HCT116 (cell line): ENCODE results near the gene ARID2.

Experiments used
- EZH2phosphoT487 ChIP-seq: fragments of 200-600 bp; IDR thresholded peaks from 2 replicates; pipeline ENCODE4 v1.6.1; 2018; ENCODE audit warnings: antibody characterized with exemption, borderline replicate concordance
- JUND ChIP-seq: IDR thresholded peaks from 2 replicates; pipeline ENCODE4 v1.6.1; 2012
- POLR2AphosphoS5 ChIP-seq: IDR thresholded peaks from 2 replicates; pipeline ENCODE4 v1.6.1; 2011; ENCODE audit warnings: mild to moderate bottlenecking, low read depth, low read length, moderate library complexity
- RAD21 ChIP-seq: IDR thresholded peaks from 2 replicates; pipeline ENCODE4 v1.6.1; 2012; ENCODE audit warnings: low read depth, mild to moderate bottlenecking
- SIN3A ChIP-seq: IDR thresholded peaks from 2 replicates; pipeline ENCODE4 v1.6.1; 2012; ENCODE audit warnings: low read depth
- TF ChIP-seq, protein P1 (sequence below), 3 experiments: fragments of 200-600 bp in 1 of 3; sonication (generic) in 1 of 3; IDR thresholded peaks in 2 of 3; conservative IDR thresholded peaks in 1 of 3; 2 replicates each; pipeline ENCODE4 v1.5.1; 2012 to 2017; ENCODE audit warnings: low read depth in 2 of 3, low read length in 2 of 3, antibody characterized with exemption in 1 of 3, borderline replicate concordance in 1 of 3, control low read depth in 1 of 3, mild to moderate bottlenecking in 1 of 3, mixed read lengths in 1 of 3, mixed run types in 1 of 3, moderate library complexity in 1 of 3; ENCODE audit not compliant: insufficient read depth in 1 of 3
- TF ChIP-seq, protein P2 (sequence below): IDR thresholded peaks from 2 replicates; pipeline ENCODE4 v1.6.1; 2012

DNA sequence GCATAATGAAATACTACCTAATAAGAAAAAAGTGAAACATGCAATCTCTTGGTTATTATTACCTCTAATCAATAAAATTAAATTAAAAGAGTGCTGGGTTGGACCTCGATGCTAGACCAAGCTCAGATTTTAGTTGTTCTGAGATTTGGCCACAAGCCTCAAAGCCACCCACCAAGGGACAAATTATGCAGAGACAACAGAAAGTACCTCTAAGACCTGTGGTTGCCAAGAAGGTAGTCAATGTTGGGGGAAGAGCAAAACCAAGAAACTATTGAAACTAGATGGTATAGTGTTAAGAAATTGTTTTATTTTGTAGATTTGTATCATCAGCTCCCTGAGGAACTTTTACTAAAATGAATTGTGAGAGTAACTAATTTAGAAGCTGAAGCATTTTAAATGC, 43.8 kb upstream of the ARID2 start:
- TF ChIP-seq, protein P1, sequence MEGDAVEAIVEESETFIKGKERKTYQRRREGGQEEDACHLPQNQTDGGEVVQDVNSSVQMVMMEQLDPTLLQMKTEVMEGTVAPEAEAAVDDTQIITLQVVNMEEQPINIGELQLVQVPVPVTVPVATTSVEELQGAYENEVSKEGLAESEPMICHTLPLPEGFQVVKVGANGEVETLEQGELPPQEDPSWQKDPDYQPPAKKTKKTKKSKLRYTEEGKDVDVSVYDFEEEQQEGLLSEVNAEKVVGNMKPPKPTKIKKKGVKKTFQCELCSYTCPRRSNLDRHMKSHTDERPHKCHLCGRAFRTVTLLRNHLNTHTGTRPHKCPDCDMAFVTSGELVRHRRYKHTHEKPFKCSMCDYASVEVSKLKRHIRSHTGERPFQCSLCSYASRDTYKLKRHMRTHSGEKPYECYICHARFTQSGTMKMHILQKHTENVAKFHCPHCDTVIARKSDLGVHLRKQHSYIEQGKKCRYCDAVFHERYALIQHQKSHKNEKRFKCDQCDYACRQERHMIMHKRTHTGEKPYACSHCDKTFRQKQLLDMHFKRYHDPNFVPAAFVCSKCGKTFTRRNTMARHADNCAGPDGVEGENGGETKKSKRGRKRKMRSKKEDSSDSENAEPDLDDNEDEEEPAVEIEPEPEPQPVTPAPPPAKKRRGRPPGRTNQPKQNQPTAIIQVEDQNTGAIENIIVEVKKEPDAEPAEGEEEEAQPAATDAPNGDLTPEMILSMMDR (IDR thresholded peaks at IDR 0.05 in 2 of 3, conservative IDR thresholded peaks at IDR 0.05 in 1 of 3; ENCODE audit: borderline replicate concordance in 1 of 3, insufficient read depth in 1 of 3, low read depth in 2 of 3, low read length in 2 of 3), result no peak
- TF ChIP-seq EZH2phosphoT487 (no peak), SIN3A (no peak), RAD21 (no peak), JUND (no peak), POLR2AphosphoS5 (no peak)
- TF ChIP-seq, protein P2, sequence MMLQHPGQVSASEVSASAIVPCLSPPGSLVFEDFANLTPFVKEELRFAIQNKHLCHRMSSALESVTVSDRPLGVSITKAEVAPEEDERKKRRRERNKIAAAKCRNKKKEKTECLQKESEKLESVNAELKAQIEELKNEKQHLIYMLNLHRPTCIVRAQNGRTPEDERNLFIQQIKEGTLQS, result no peak
